SH-SY5Y (cell line): ENCODE data around the gene AOAH.

ENCODE experiments used
- GATA2 ChIP-seq: IDR thresholded peaks from 2 replicates; pipeline ENCODE4 v1.6.1; 2011; ENCODE audit warnings: mild to moderate bottlenecking, low read depth, low read length
- GATA3 ChIP-seq: IDR thresholded peaks from 2 replicates; pipeline ENCODE4 v1.6.1; 2011; ENCODE audit warnings: low read depth, mild to moderate bottlenecking, low read length, moderate library complexity

Gene AOAH

DNA sequence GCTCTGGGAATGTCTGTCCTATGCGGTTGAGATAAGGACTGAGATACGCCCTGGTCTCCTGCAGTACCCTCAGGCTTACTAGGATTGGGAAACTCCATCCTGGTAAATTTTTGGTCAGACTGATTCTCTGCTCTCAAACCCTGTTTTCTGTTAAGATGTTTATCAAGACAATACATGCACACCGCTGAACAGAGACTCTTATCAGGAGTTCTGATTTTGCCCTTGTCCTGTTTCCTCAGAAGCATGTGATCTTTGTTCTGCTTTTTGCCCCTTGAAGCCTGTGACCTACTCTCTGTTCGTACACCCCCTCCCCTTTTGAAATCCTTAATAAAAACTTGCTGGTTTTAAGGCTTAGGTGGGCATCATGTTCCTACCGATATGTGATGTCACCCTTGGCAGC lies 258.3 kb downstream of the AOAH start:
- TF ChIP-seq GATA3 (peak; percentile 70), GATA2 (peak; percentile 86)

GRCh38 chr7:36464271-36464670 lies 260.0 kb downstream of the AOAH start:
- no peak for TF ChIP-seq GATA3
- TF ChIP-seq GATA2: no peak
